Measurements from ENCODE around the gene CDYL.
A peak's percentile ranks its signal among the peaks of the same experiment; 100 is the strongest.

Gene CDYL

GRCh38 chr6:4773181-4773580 is 3.0 kb upstream of the CDYL start:
- DNase-seq (ENCODE audit: extremely low read depth in 1 of 2, low read depth in 1 of 2): no peak

DNA sequence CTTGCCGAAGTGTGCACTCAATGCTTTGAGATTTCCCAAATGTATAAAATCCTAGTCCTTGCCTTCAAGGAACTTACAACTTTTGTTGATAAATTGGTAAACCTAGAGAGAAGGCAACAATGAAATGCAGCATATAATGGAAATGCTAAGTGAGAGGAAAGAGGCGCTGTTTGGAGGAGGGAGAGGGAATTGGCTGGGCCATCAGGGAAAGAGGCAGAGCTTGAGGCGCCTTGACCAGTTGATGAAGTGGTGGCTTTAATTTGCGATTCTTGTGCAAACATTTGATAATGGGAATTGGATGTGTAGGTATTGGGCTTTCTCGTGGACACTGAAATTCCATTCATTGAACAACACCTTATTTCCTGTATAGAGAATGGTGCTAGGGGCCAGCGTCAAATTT is 1.9 kb upstream of the CDYL start:
- no peak for DNase-seq (ENCODE audit: extremely low read depth in 1 of 2, low read depth in 1 of 2)

DNA sequence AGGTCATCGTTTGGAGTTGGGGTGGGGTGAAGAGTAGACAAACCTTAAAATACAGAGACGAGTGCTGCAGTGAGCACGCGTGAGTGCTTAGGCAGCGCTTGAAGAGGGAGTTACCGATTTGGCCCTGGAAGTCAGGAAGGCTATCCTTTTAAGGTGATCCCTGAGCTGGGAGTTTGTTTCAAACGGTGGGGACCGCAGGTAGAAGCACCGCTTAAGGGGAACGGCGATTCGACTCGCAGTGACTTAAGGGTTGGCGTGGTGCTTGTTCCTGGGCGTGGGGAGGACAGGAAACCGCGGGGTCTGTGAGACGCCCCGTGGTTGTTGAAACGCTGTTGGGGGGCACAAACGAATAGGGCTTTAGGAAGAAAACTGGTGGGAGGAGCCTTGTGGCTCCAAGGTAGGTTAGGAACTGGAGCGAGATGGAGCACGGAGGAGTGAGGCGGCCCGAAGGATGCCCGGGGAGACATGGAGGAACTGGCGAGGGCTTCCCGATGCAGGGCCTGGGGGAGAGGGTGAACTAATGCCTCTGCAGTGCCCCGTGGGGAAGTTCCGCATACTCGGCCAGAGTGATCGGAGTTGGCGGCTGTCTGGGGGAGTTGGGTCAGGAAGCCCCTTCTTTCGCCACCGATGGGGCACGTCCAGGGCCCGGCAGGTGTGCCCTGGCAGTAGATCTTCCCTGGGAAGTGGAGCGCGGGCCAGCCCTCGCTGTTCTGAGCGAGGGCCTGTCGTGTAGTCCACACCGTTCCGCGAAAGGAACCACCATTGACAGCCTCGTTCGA is 1.3 kb upstream of the CDYL start:
- no peak for DNase-seq (ENCODE audit: extremely low read depth in 1 of 2, low read depth in 1 of 2)

DNA sequence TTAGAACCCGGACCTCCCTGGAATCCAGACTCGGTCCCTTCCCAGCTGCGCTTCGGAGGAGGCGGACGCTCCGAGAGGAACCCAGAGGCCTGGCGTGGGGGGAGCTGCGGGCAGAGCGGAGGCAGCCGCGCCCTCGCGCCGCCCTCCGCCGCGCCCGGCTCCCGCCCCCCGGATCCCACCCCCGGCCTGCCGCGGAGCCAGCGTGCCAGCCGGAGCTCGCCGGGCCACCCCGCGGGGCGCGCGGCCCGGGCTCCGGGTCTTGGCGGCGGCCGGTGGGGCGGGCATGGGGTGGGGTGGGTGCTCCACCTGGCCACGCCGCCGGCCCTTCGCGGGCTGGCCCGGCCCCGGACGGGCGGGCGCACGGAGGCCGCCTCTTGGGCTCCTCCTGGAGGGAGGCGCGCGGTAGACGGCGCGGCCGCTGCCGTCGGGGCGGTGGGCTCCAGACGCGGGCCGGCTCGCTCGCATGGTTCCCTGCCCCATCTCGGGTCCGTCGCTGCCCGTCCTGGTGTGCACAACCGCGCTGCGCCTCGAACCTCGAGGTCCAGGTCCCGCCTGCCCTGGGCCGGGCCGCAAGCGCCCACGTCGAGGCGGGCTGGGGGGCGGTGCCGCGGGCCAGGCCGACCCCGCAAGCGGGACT is 592 bp upstream of the CDYL start:
- DNase-seq (ENCODE audit: extremely low read depth in 1 of 2, low read depth in 1 of 2): peak; percentile 25 to 60

DNA sequence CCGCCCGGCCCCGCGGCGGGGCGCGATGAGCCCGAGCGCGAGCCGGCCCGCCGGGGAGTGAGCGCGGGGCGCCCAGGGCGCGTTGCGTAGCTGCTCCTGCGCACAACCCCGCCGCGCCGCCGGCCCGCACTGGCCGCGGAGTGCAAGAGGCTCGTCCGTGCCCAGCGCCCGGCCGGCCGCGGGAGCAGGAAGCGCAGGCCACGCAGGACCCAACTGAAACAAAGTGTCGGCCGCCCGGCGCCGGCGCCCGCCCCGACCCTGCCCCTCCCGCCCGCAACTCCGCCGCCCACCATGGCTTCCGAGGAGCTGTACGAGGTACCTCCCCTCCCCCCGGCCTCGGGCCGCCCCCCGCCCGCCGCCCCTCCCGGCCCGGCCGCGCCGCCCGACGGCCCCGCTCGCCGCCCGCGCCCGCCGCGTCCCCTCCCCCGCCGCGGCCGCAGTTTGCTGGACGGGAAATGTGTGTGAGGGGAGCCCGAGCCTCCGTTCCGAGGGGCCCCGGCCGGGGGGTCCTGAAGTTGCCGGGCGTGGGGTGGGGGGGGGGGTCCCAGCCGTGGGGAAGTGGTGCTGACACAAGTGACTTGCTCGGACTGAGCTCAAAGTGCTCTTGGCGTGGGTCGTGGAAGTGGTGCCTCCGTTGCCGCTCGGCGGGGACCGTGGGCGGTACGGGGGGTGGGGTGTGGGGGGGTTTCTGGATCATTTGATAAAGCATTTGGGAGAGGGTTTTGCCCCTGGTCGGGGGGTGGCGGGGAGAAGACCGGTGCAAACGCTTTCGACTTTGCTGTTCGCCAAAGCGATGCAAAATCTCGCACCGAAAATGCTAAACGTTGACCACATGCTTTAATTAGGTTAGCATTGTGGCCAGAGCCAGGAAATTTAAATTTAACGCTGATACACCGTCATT is 539 bp downstream of the CDYL start:
- peak in 1 of 2 donors; percentile 17 for DNase-seq (ENCODE audit: extremely low read depth in 1 of 2, low read depth in 1 of 2)

GRCh38 chr6:4777394-4777935 is 1.3 kb downstream of the CDYL start:
- DNase-seq (ENCODE audit: extremely low read depth in 1 of 2, low read depth in 1 of 2): no peak

DNA sequence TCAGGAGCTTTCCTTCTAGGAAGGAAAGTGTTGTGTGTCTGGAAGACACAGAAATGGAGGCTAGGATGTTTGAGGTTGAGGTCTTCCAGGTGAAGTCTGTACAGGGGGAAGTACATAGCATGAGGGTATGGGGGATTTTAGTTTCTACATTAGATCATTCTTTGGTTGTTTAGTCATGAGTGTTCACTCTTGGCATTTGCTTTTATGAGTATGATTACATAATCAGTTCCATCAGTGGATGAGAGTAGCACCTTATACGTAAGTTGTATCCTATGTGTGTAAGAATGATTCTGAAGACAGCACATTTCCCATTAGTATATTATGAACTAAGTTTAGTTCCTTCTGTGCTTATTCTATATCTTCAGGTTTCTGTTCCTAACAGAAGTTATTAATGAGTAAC is 1.9 kb downstream of the CDYL start:
- no peak for DNase-seq (ENCODE audit: extremely low read depth in 1 of 2, low read depth in 1 of 2)

- no peak for DNase-seq (ENCODE audit: extremely low read depth in 1 of 2, low read depth in 1 of 2)
Measured at GRCh38 chr6:4780360-4780812, 4.2 kb downstream of the CDYL start.

- no peak for DNase-seq (ENCODE audit: extremely low read depth in 1 of 2, low read depth in 1 of 2)
Measured at GRCh38 chr6:4781426-4781825, 5.2 kb downstream of the CDYL start.

GRCh38 chr6:4781967-4782575 is 5.9 kb downstream of the CDYL start:
- DNase-seq (ENCODE audit: extremely low read depth in 1 of 2, low read depth in 1 of 2): no peak

DNA sequence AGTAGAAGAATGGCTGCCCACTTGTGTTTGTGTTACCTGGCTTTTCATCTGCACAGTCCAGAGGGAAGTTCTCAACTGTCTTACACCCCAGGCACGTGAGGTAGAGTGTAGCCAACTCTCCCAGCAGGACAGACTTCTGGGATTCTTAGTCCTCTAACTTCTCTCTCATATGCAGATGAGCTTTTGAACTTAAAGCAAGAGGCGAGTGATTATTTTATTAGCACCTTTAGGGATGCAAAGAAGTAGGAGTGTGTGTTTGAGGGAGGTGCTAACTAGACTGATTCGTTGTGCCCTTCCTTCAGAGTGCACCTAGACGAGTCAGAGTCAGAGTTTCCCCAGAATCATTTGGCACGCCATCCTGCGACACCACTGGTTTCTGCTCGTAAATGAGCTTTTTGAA is 10.8 kb downstream of the CDYL start:
- no peak for DNase-seq (ENCODE audit: extremely low read depth in 1 of 2, low read depth in 1 of 2)

- DNase-seq (ENCODE audit: extremely low read depth in 1 of 2, low read depth in 1 of 2): no peak
Measured at GRCh38 chr6:4788482-4788881, 12.3 kb downstream of the CDYL start.

- DNase-seq (ENCODE audit: extremely low read depth in 1 of 2, low read depth in 1 of 2): no peak
Measured at GRCh38 chr6:4788953-4789584, 12.9 kb downstream of the CDYL start.

DNA sequence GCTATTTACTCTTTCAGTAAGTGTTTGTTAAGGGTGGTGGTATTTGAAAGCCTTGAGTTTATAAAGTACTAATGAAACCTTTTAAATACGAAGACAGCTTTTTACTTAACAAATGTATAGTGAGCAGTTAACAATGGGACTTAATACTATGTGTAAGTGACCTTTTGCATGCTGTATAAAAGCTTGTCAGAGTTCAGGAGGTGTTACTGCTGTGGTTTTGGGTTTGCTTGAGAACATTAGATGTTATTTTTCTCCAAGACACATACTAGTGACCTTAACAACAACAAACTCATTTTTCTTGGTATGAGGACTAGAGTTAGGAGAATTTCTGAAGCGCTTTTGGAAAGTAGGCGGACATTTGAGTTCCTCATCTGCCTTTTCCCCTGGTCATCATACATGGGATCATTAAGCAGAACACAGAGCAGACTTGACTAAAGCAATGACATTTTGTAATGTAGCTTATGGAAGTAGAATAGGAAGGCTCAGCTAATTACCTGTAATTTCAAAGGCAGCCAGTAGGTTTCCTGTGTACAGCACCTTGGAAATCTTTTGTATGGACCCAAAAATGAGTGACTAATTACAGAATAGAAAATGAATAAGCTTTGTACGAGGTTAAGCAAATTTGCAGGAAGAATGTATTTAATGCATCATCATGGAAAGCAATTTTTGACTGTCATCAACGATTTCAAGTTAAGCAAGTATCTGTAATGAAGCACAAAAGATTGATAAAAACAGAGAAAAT is 14.1 kb downstream of the CDYL start:
- DNase-seq (ENCODE audit: extremely low read depth in 1 of 2, low read depth in 1 of 2): no peak

DNA sequence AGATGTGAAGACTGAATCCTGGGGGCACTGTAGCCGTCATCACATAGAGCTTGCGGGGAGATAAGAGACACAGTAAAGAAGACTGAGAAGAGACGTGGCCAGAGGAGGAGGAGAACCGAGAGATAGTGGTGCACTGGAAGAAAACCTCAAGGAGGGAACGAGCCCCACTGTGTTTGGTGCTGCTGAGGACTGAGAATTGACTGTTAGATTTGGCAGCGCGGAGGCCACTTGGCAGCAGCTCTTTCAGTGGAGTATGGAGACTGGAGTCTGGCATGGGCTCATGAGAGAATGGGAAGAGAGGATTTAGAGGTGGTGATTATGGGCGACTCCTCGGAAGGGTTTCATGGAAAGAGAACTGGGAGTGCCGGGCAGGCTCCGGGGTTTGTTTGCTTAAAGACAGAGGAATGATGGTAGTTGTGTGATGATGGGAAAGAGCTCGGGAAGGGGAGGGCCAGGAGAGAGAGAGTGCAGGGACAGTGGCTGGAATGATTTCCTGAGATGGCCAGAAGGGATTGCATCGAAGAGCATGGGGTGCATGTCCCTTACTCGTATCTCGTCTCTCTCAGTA is 18.0 kb downstream of the CDYL start:
- DNase-seq (ENCODE audit: extremely low read depth in 1 of 2, low read depth in 1 of 2): no peak

- no peak for DNase-seq (ENCODE audit: extremely low read depth in 1 of 2, low read depth in 1 of 2)
Measured at GRCh38 chr6:4797587-4797986, 21.4 kb downstream of the CDYL start.

DNA sequence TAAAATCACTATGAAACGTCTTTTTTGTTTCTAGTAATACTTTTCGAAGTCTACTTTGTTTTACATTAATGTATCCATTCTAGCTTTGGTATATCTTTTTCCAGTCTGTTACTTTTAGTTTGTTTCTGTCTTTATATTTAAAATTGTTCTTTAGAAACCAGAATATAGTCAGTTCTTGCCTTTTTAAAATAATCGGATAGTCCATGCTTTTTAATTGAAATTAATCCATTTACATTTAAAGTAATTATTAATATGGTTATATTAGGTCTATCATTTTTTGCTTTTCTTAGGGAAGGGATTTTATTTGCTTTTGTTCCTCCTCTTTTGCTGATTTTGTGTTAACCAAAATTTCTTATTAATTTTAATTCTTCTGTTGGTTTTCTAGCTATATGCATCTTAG is 23.7 kb downstream of the CDYL start:
- no peak for DNase-seq (ENCODE audit: extremely low read depth in 1 of 2, low read depth in 1 of 2)

GRCh38 chr6:4800662-4801061 is 24.5 kb downstream of the CDYL start:
- no peak for DNase-seq (ENCODE audit: extremely low read depth in 1 of 2, low read depth in 1 of 2)

DNA sequence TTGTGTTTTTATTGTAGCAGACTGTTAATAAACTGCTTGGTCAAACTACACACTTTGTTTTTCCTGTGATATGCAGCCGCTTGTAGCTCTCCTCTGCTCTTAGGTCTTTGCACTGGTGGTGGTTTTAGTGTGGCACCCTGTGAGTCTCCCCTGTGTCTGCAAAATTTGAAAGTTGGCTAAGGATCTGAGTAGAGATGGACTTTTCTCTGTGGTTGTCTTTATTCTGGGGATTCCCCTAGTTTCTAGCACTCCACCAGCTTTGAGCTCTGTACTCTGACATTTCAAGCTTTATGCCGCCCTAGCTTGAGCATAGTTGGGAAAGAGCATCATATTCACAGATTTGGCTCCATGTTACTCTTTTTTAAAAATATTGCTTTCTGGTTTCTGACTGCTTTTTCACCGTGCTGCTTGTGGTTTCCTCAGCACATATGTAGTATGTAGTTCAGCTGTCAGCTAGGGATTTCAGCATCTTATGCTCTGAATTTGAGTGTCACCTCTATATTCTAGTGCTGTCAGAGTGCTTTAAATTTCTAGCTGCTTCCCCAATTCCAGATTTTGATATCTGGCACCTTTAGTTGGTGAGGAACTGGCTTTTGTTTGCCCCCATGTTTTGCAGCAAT is 25.4 kb downstream of the CDYL start:
- DNase-seq (ENCODE audit: extremely low read depth in 1 of 2, low read depth in 1 of 2): no peak

Measured in stimulated activated CD8-positive, alpha-beta memory T cell treated with anti-CD3 and anti-CD28 coated beads, Interleukin-7, amount 100 ng/mL, for 48 hours (primary cell).